ENCODE results near the gene RAB9A. TPM values are rescaled to one million over a fixed set of nuclear protein-coding genes. Genes with fewer than 3 reads are reported as not detected.
"Not testable (repeated sequence)": the region's sequence is repeated elsewhere in the genome, so short reads cannot be mapped to it uniquely, and the experiment has no call there.

Gene RAB9A
- total RNA-seq, 1 donor from 2014 or later = 33.6 TPM

- DNase-seq (ENCODE audit: low read depth) = no peak
- H3K4me3 ChIP-seq (ENCODE audit: low read depth, low read length) = no peak overlapping the region
- no peak for TF ChIP-seq CTCF (conservative IDR thresholded peaks at IDR 0.05; ENCODE audit: low read depth, low read length)
Measured at GRCh38 chrX:13659063-13659462, 29.9 kb upstream of the RAB9A start.

- no peak overlapping the region for H3K4me3 ChIP-seq (ENCODE audit: low read depth, low read length)
- no peak for DNase-seq (ENCODE audit: low read depth)
- no peak for TF ChIP-seq CTCF (conservative IDR thresholded peaks at IDR 0.05; ENCODE audit: low read depth, low read length)
Measured at GRCh38 chrX:13661735-13662288, 27.1 kb upstream of the RAB9A start.

GRCh38 chrX:13662355-13662791 lies 26.6 kb upstream of the RAB9A start:
- no peak overlapping the region for H3K4me3 ChIP-seq (ENCODE audit: low read depth, low read length)
- TF ChIP-seq CTCF (conservative IDR thresholded peaks at IDR 0.05; ENCODE audit: low read depth, low read length) = no peak
- DNase-seq (ENCODE audit: low read depth) = no peak

GRCh38 chrX:13664020-13664419 lies 24.9 kb upstream of the RAB9A start:
- no peak for DNase-seq (ENCODE audit: low read depth)
- TF ChIP-seq CTCF (conservative IDR thresholded peaks at IDR 0.05; ENCODE audit: low read depth, low read length) = no peak
- no peak overlapping the region for H3K4me3 ChIP-seq (ENCODE audit: low read depth, low read length)

- no peak for DNase-seq (ENCODE audit: low read depth)
- TF ChIP-seq CTCF (conservative IDR thresholded peaks at IDR 0.05; ENCODE audit: low read depth, low read length) = no peak
- no peak overlapping the region for H3K4me3 ChIP-seq (ENCODE audit: low read depth, low read length)
Measured at GRCh38 chrX:13666836-13667235, 22.1 kb upstream of the RAB9A start.

- no peak for DNase-seq (ENCODE audit: low read depth)
- TF ChIP-seq CTCF (conservative IDR thresholded peaks at IDR 0.05; ENCODE audit: low read depth, low read length) = no peak
- H3K4me3 ChIP-seq (ENCODE audit: low read depth, low read length) = no peak overlapping the region
Measured at GRCh38 chrX:13667919-13668318, 21.0 kb upstream of the RAB9A start.

- no peak overlapping the region for H3K4me3 ChIP-seq (ENCODE audit: low read depth, low read length)
- no peak for TF ChIP-seq CTCF (conservative IDR thresholded peaks at IDR 0.05; ENCODE audit: low read depth, low read length)
- DNase-seq (ENCODE audit: low read depth) = peak; percentile 90
Measured at GRCh38 chrX:13669246-13669737, 19.6 kb upstream of the RAB9A start.

GRCh38 chrX:13669755-13670154 lies 19.2 kb upstream of the RAB9A start:
- not testable (repeated sequence) for H3K4me3 ChIP-seq (ENCODE audit: low read depth, low read length); DNase-seq (ENCODE audit: low read depth)

Data from epithelial cell of proximal tubule (primary cell).